GM12892 (cell line): ENCODE measurements around the gene CAMP.

Experiments used
- POLR2A ChIP-seq: IDR thresholded peaks from 2 replicates; pipeline ENCODE4 v1.6.1; 2011; ENCODE audit warnings: low read depth, low read length, control low read depth
- POLR2AphosphoS5 ChIP-seq: IDR thresholded peaks from 2 replicates; pipeline ENCODE4 v1.6.1; 2011; ENCODE audit warnings: low read depth, low read length, control low read depth
- TAF1 ChIP-seq: IDR thresholded peaks from 2 replicates; pipeline ENCODE4 v1.6.1; 2011; ENCODE audit warnings: low read depth, mild to moderate bottlenecking, control low read depth, low read length, borderline replicate concordance

DNA sequence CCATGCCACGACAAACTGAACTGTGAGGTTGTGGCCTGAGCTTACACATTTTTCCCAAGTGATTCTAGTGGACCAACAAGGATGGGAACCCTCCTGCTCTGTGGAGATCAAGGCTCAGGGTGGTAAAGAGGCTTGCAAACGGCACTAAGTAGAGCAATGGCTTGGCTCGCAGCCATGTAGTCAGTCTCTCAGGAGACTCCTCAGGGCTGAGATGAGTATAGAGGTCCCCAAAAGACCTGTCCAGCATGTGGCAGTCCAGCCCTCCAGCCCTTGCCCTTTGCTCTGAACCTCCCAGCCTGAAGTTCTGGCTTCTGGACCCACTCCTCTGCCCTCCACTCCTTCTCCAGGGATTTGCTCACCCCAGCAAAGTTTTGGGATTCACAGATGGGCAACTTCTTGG lies 8.3 kb upstream of the CAMP start:
- TF ChIP-seq POLR2AphosphoS5 (no peak), TAF1 (no peak), POLR2A (no peak)
